Stomach (tissue), 4 donors: Measurements from ENCODE around the gene RREB1.

Experiments used
- CTCF ChIP-seq, 7 experiments: fragments of 450-650 bp in 4 of 7; fragments of 200-600 bp in 3 of 7; sonication (generic) in 3 of 7; IDR thresholded peaks; one replicate each; pipeline ENCODE4 v1.5.1; 2016 to 2019; ENCODE audit warnings: antibody characterized with exemption in 7 of 7, control low read depth in 2 of 7, mild to moderate bottlenecking in 1 of 7
- POLR2AphosphoS5 ChIP-seq, 3 donors: sonication (generic); formaldehyde crosslinking; IDR thresholded peaks; one replicate each; pipeline ENCODE4 v1.6.1; 2016; ENCODE audit warnings: antibody characterized with exemption in 3 of 3

- TF ChIP-seq CTCF (IDR thresholded peaks at IDR 0.05) (no peak), POLR2AphosphoS5 (IDR thresholded peaks at IDR 0.05) (no peak)
Observed at GRCh38 chr6:7106215-7106751, 1.5 kb upstream of the RREB1 start.
